Body of pancreas (tissue), 4 donors: ENCODE data around the gene ATP6V0A1. TPM values are rescaled to one million over a fixed set of nuclear protein-coding genes. Genes with fewer than 3 reads are reported as not detected.
A peak's percentile ranks its signal among the peaks of the same experiment; 100 is the strongest.

ENCODE experiments used
- ATAC-seq: fragments of 150-250 bp; one replicate; pipeline ENCODE4 v1.9.1; 2016
- DNase-seq, 4 donors: peaks; one replicate each; pipeline ENCODE4 v3.0.0-alpha.2; 2019
- H3K27ac ChIP-seq, 4 donors: fragments of 200-600 bp; sonication (generic); 1 replicate in 3 of 4; 2 replicates in 1 of 4; pipeline versions ENCODE4 v1.5.1 to v1.6.1; 2016 to 2019; ENCODE audit warnings: mild to moderate bottlenecking in 1 of 4, mixed read lengths in 1 of 4, moderate library complexity in 1 of 4
- H3K27me3 ChIP-seq, 2 donors: fragments of 200-600 bp; sonication (generic); one replicate each; pipeline ENCODE4 v1.6.0; 2016; ENCODE audit warnings: mild to moderate bottlenecking in 1 of 2
- H3K36me3 ChIP-seq, 2 donors: fragments of 200-600 bp; sonication (generic); replicated peaks in 1 of 2; 2 replicates each; pipeline ENCODE4 v1.5.1; 2016; ENCODE audit warnings: low read depth in 2 of 2; ENCODE audit not compliant: insufficient read depth in 1 of 2
- H3K4me1 ChIP-seq: fragments of 200-600 bp; sonication (generic); one replicate; pipeline ENCODE4 v1.6.0; 2016
- H3K4me3 ChIP-seq, 2 donors: fragments of 200-600 bp; sonication (generic); 1 replicate in 1 of 2; 2 replicates in 1 of 2; pipeline ENCODE4 v1.5.1; 2016 to 2019
- H3K9me3 ChIP-seq, 3 donors: fragments of 200-600 bp; sonication (generic); 1 replicate in 2 of 3; 2 replicates in 1 of 3; pipeline ENCODE4 v1.5.1; 2016
- POLR2A ChIP-seq, 3 donors: fragments of 450-650 bp; IDR thresholded peaks; one replicate each; pipeline ENCODE4 v1.6.1; 2016; ENCODE audit warnings: antibody characterized with exemption in 3 of 3, mild to moderate bottlenecking in 2 of 3
- WGBS, 2 donors: methylation state at CpG; one replicate each; pipeline ENCODE4 v1.1.5; 2017; 5-methylcytosine and 5-hydroxymethylcytosine counted together
- intact Hi-C: fragments of 100-400 bp; cut with DNase I; formaldehyde crosslinking; loops from one replicate; pipeline ENCODE4 v1.15.1; 2023
- total RNA-seq, 2 donors: library from RNA; depleted of rRNA; stranded (reverse); fragments of >200 nt; gene quantifications; one replicate each; pipeline ENCODE4 v1.1.0, GENCODE V29; 2016
- TF ChIP-seq, protein P1 (sequence below), 7 experiments: fragments of 450-650 bp in 4 of 7; fragments of 200-600 bp in 3 of 7; sonication (generic) in 3 of 7; IDR thresholded peaks; one replicate each; pipeline ENCODE4 v1.5.1; 2016 to 2019; ENCODE audit warnings: antibody characterized with exemption in 7 of 7

Gene ATP6V0A1
- total RNA-seq, 2 donors from 2014 or later = 35.5 to 71.5 TPM

DNA sequence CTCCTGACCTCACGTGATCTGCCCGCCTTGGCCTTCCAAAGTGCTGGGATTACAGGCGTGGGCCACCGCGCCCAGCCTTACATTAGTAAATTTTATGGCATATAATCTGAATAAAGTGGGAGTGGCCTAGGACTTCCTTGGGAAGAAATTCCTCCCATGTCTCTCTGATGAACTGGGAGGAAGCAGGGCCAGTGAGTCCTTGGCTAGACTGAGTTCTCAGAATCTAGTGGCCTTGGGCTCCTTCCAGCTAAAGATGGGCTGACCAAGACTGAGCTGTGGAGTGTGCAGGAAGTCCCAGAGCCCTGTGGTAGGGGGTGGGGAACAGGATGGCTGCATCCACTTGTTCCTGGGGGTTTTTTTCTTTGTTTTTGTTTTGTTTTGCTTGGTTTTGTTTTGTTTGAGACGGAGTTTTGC lies 67.4 kb downstream of the ATP6V0A1 start:
- Histone ChIP-seq H3K36me3 (no peaks in the 10 kb centered on the region), H3K27me3 (no peaks in the 10 kb centered on the region), H3K4me1 (peaks cover 24% of the 10 kb centered on the region), H3K4me3 (no peak overlapping the region), H3K9me3 (no peaks in the 10 kb centered on the region), H3K27ac (no peak overlapping the region)
- WGBS, 2 donors = 77 to 79% methylated on average over 6 of the region's 6 CpGs
- peak; percentile 18 for ATAC-seq
- DNase-seq = peak in 2 of 4 donors; percentile 31 to 45
- TF ChIP-seq POLR2A (IDR thresholded peaks at IDR 0.05) = no peak
- TF ChIP-seq, protein P1, sequence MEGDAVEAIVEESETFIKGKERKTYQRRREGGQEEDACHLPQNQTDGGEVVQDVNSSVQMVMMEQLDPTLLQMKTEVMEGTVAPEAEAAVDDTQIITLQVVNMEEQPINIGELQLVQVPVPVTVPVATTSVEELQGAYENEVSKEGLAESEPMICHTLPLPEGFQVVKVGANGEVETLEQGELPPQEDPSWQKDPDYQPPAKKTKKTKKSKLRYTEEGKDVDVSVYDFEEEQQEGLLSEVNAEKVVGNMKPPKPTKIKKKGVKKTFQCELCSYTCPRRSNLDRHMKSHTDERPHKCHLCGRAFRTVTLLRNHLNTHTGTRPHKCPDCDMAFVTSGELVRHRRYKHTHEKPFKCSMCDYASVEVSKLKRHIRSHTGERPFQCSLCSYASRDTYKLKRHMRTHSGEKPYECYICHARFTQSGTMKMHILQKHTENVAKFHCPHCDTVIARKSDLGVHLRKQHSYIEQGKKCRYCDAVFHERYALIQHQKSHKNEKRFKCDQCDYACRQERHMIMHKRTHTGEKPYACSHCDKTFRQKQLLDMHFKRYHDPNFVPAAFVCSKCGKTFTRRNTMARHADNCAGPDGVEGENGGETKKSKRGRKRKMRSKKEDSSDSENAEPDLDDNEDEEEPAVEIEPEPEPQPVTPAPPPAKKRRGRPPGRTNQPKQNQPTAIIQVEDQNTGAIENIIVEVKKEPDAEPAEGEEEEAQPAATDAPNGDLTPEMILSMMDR (IDR thresholded peaks at IDR 0.05) = no peak
- intact Hi-C loops = no loop called here

DNA sequence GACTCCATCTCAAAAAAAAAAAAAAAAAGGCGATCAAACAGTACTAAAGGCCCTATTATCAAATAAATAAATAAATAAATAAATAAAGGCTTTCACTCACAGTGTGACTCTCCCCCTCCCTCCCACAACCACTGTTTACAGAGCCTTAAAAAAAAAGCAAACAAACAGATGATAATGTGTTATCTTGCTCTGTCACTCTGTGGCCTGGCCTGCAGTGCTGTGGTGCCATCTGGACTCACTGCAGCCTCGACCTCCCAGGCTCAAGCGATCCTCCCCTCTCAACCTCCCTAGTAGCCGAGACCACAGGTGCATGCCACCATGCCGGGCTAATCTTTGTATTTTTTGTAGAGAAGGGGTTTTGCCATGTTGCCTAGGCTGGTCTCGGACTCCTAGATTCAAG lies 69.3 kb downstream of the ATP6V0A1 start:
- DNase-seq (no peak), ATAC-seq (no peak)
- Histone ChIP-seq H3K4me1 (peaks cover 32% of the 10 kb centered on the region), H3K9me3 (no peaks in the 10 kb centered on the region), H3K4me3 (no peak overlapping the region), H3K27ac (no peak overlapping the region), H3K27me3 (no peaks in the 10 kb centered on the region), H3K36me3 (no peaks in the 10 kb centered on the region)
- 77 to 88% methylated on average over 6 of the region's 6 CpGs for WGBS, 2 donors
- no peak for TF ChIP-seq POLR2A (IDR thresholded peaks at IDR 0.05)
- TF ChIP-seq, protein P1 (IDR thresholded peaks at IDR 0.05) = no peak
- intact Hi-C loops = no loop called here

DNA sequence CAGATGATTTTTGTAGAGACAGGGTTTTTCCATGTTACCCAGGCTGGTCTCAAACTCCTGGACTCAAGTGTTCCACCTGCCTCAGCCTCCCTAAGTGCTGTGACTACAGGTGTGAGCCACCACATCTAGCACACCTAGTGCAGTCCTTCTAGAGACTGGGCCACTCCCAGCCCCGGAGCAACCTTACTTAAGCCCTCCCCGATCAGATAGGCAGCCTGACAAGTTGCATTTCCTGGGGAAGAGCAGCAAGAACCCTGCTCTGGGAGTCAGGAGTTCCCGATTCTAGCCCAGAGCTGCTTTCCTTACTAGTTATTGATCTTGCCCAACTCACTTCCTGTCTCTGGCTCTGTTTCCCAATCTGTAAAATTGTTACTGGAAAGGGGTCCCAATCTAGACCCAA lies 70.4 kb downstream of the ATP6V0A1 start:
- no peak for DNase-seq
- WGBS, 2 donors = 45 to 63% methylated on average over 3 of the region's 3 CpGs
- peak overlapping the region in 1 of 4 donors; percentile 81 for H3K27ac ChIP-seq

DNA sequence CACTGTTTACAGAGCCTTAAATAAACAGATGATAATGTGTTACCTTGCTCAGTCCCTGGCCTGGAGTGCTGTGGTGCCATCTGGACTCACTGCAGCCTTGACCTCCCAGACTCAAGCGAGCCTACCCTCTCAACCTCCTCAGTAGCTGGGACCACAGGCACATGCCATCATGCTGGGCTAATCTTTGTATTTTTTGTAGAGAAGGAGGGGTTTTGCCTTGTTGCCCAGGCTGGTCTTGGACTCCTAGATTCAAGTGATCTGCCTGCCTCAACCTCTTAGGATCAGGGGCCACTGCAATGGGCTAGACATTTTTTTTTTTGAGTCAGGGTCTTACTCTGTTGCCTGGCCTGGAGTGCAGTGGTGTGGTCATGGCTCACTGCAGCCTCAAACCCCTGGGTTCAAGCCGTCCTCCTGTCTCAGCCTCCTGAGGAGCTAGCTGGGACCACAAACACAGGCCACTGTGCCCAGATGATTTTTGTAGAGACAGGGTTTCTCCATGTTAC lies 72.3 kb downstream of the ATP6V0A1 start:
- DNase-seq (peak in 3 of 4 donors; percentile 61 to 74 (median 68)), ATAC-seq (peak; percentile 38)
- Histone ChIP-seq H3K4me1 (peaks cover 46% of the 10 kb centered on the region), H3K4me3 (no peak overlapping the region), H3K27me3 (no peaks in the 10 kb centered on the region), H3K36me3 (no peaks in the 10 kb centered on the region), H3K27ac (peak overlapping the region; percentile 40 to 83 (median 82)), H3K9me3 (no peaks in the 10 kb centered on the region)
- TF ChIP-seq, protein P1 (IDR thresholded peaks at IDR 0.05) = no peak
- no peak for TF ChIP-seq POLR2A (IDR thresholded peaks at IDR 0.05)
- intact Hi-C loops = no loop called here
- 29 to 64% methylated on average over 1 to 2 of the region's 2 CpGs for WGBS, 2 donors

More for the DNA sequence above, 70.4 kb downstream of the ATP6V0A1 start:
- Histone ChIP-seq H3K4me3 (no peak overlapping the region), H3K27me3 (no peaks in the 10 kb centered on the region), H3K36me3 (no peaks in the 10 kb centered on the region), H3K9me3 (no peaks in the 10 kb centered on the region), H3K4me1 (peaks cover 32% of the 10 kb centered on the region)
- TF ChIP-seq, protein P1 (IDR thresholded peaks at IDR 0.05) = no peak
- no peak for TF ChIP-seq POLR2A (IDR thresholded peaks at IDR 0.05)
- ATAC-seq = no peak
- intact Hi-C loops = no loop called here
